ENCODE measurements around the gene MYO3B.

- TF ChIP-seq POLR2A (IDR thresholded peaks at IDR 0.05; ENCODE audit: low read depth, low read length) (no peak), POLR2AphosphoS5 (IDR thresholded peaks at IDR 0.05; ENCODE audit: insufficient read depth, low read depth, low read length) (no peak), CTCF (IDR thresholded peaks at IDR 0.05; ENCODE audit: extremely low read depth in 1 of 2, insufficient read depth in 1 of 2, low read depth in 1 of 2, low read length in 2 of 2) (no peak)
These were observed 288.7 kb downstream of the MYO3B start for GRCh38 chr2:170466632-170467031.
